Measurements from ENCODE around the gene GPC5. TPM values are rescaled to one million over a fixed set of nuclear protein-coding genes. Genes with fewer than 3 reads are reported as not detected.

The GPC5 gene
- total and polyA plus RNA-seq, 2 of the 8 experiments (the other 6 are each of a cell fraction or from before 2014, with no cell fraction given), result 0.20 to 0.39 TPM

- WGBS, 2 experiments (ENCODE audit: extremely low coverage in 1 of 2, insufficient coverage in 1 of 2, insufficient read length in 1 of 2, insufficient replicate concordance in 2 of 2, low coverage in 1 of 2, low lambda C conversion rate in 2 of 2, missing lambda C conversion rate in 1 of 2), result 91% methylated on average over 7 of the region's 7 CpGs; no CpG with 5 or more reads in 1 of the 2 experiments
- FAIRE-seq, result no peak
- POLR2A ChIA-PET (ENCODE audit: partially characterized antibody), result no interaction called here
- no peak for TF ChIP-seq GABPA (IDR thresholded peaks at IDR 0.05; ENCODE audit: borderline replicate concordance, insufficient read depth, low read length)
- no peak for TF ChIP-seq HDAC2 (IDR thresholded peaks at IDR 0.05; ENCODE audit: borderline replicate concordance in 1 of 2, low read depth in 2 of 2, low read length in 2 of 2)
- no peak for TF ChIP-seq E2F6 (IDR thresholded peaks at IDR 0.05)
- no peak for TF ChIP-seq POLR2A (IDR thresholded peaks at IDR 0.05; ENCODE audit: control extremely low read depth in 1 of 2, low read depth in 2 of 2, low read length in 2 of 2)
- TF ChIP-seq JUN (IDR thresholded peaks at IDR 0.05; ENCODE audit: low read depth, low read length), result no peak
- TF ChIP-seq RAD21 (IDR thresholded peaks at IDR 0.05 in 1 of 2, conservative IDR thresholded peaks at IDR 0.05 in 1 of 2; ENCODE audit: low read depth in 2 of 2, low read length in 2 of 2), result no peak
- no peak for TF ChIP-seq BACH1 (IDR thresholded peaks at IDR 0.05; ENCODE audit: low read length)
- TF ChIP-seq EP300 (IDR thresholded peaks at IDR 0.05; ENCODE audit: borderline replicate concordance in 1 of 2, low read depth in 2 of 2, low read length in 2 of 2), result no peak
- no peak for TF ChIP-seq SRF (IDR thresholded peaks at IDR 0.05; ENCODE audit: low read depth, low read length)
- no peak for TF ChIP-seq NANOG (IDR thresholded peaks at IDR 0.05; ENCODE audit: insufficient read depth, low read depth, low read length, poor library complexity, severe bottlenecking)
- no peak for TF ChIP-seq RBBP5 (IDR thresholded peaks at IDR 0.05; ENCODE audit: borderline replicate concordance, low read depth, low read length)
- TF ChIP-seq CEBPB (IDR thresholded peaks at IDR 0.05; ENCODE audit: low read depth, low read length), result no peak
These were observed 1064.7 kb downstream of the GPC5 start for GRCh38 chr13:92463134-92463533.

More at GRCh38 chr13:92463134-92463533, 1064.7 kb downstream of the GPC5 start:
- Histone ChIP-seq H3K9ac (replicated peaks in 1 of 4; ENCODE audit: extremely low read depth in 1 of 4, low read depth in 3 of 4, low read length in 3 of 4) (no peak overlapping the region), H4K20me1 (replicated peaks in 1 of 2; ENCODE audit: control insufficient read depth in 1 of 2, insufficient read depth in 2 of 2, low read length in 2 of 2) (no peaks in the 10 kb centered on the region), H3K14ac (ENCODE audit: insufficient read length) (no peak overlapping the region), H2BK120ac (replicated peaks; ENCODE audit: low read depth, low read length) (no peak overlapping the region), H4K91ac (replicated peaks; ENCODE audit: insufficient read length, low read length) (no peak overlapping the region), H2BK15ac (ENCODE audit: low read length) (no peak overlapping the region), H2BK5ac (ENCODE audit: low read depth, low read length) (no peak overlapping the region), H3K27me3 (replicated peaks in 1 of 4; ENCODE audit: control insufficient read depth in 3 of 4, extremely low read depth in 1 of 4, insufficient read depth in 3 of 4, low read length in 3 of 4) (peaks cover 0 to 1% (median 0%) of the 10 kb centered on the region in 4 experiments; a peak in 1 of 7 replicates), H3K27ac (ENCODE audit: low read depth, low read length) (no peak overlapping the region), H4K5ac (ENCODE audit: insufficient read length, low read depth, low read length) (no peak overlapping the region), H3K23me2 (ENCODE audit: low read depth, low read length) (no peaks in the 10 kb centered on the region), H3K36me3 (ENCODE audit: control insufficient read depth in 2 of 4, insufficient read depth in 4 of 4, low read length in 3 of 4) (no peaks in the 10 kb centered on the region), H4K8ac (ENCODE audit: extremely low read depth, insufficient read depth, low read length) (no peak overlapping the region), H3K79me1 (ENCODE audit: low read depth, low read length) (no peaks in the 10 kb centered on the region), H3K23ac (ENCODE audit: insufficient read length) (no peak overlapping the region), H3K4me2 (ENCODE audit: insufficient read depth in 1 of 2, low read depth in 2 of 2, low read length in 2 of 2) (no peak overlapping the region), H3K18ac (ENCODE audit: extremely low read depth, low read length) (no peak overlapping the region), H2BK20ac (ENCODE audit: low read length) (no peak overlapping the region), H2BK12ac (ENCODE audit: low read depth, low read length) (no peak overlapping the region), H2AFZ (ENCODE audit: low read length) (no peak overlapping the region), H3K79me2 (ENCODE audit: control insufficient read depth in 1 of 2, insufficient read depth in 2 of 2, low read length in 2 of 2) (no peaks in the 10 kb centered on the region), H2AK5ac (ENCODE audit: low read depth, low read length) (no peak overlapping the region), H3K4me1 (replicated peaks in 1 of 4; ENCODE audit: control insufficient read depth in 3 of 4, insufficient read depth in 4 of 4, low read length in 3 of 4) (no peaks in the 10 kb centered on the region), H3K9me3 (ENCODE audit: insufficient read depth in 2 of 2, low read depth in 1 of 2, low read length in 1 of 2) (no peaks in the 10 kb centered on the region), H3K56ac (replicated peaks; ENCODE audit: insufficient read length, low read depth, low read length) (no peak overlapping the region), H3K4me3 (ENCODE audit: extremely low read depth in 1 of 4, insufficient read depth in 2 of 4, low read depth in 3 of 4, low read length in 4 of 4) (no peak overlapping the region), H3K4ac (replicated peaks; ENCODE audit: insufficient read length, low read depth, low read length) (no peak overlapping the region)
- CTCF ChIA-PET (ENCODE audit: partially characterized antibody), result no interaction called here
- DNase-seq (ENCODE audit: low read depth in 1 of 2, low spot score in 2 of 2), result no peak

Measured in H1 (cell line).